Measurements from ENCODE around the gene LITAF.
"Not testable (repeated sequence)": the region's sequence is repeated elsewhere in the genome, so short reads cannot be mapped to it uniquely, and the experiment has no call there.

The LITAF gene

DNA sequence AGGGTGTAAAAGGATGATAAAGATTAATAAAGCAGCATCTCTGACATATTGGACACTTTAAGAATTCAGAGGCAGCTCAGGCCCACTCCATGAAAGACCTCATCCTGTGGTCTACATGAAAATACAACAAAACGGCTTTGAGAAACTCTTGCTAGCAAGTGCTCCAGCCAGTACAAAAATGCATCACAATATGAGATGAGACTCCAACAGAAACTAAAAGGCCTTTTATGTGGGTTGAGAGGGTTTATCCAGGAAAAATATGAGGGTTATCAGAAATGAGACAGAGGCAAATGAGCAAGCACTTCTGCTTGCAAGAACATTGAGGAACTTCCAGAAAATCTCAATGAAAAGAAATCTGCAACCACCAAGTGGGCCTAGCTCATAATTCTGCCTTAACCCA, 65.7 kb downstream of the LITAF start:
- no peak for DNase-seq (ENCODE audit: low read depth in 2 of 2)

DNA sequence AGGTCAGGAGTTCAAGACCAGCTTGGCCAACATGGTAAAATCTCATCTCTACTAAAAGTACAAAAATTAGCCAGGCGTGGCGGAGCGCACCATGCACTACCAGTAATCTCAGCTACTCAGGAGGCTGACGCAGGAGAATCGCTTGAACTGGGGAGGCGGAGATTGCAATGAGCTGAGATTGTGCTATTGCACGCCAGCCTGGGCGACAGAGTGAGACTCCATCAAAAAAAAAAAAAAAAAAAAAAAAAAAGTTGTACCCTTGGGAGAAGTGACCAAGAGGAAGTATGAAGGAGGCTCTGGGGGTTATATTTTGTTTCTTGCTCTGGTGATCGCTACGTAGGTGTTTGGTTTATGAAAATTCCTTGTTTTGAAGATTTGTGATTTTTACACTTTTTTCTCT, 66.3 kb downstream of the LITAF start:
- no peak for DNase-seq (ENCODE audit: low read depth in 2 of 2)

DNA sequence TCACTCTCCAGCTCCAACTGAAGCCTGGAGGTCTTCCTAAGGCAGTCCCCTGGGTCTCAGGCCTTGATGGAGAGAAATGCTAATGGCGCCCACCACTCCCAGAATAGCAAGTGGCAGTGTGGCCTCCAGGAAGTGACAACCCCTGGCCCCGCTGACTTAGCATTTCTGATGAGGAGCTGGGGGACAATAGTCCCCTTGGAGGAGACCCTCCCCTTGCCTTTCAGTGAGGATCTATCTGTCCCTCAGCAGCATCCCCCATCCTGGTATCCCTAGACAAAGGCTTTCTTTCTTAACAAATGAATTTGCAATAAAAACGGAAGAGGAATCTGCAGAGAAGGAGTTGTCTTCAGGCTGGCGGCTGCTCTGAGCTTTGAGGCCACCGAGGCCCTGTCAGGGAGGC, 68.8 kb downstream of the LITAF start:
- no peak for DNase-seq (ENCODE audit: low read depth in 2 of 2)

DNA sequence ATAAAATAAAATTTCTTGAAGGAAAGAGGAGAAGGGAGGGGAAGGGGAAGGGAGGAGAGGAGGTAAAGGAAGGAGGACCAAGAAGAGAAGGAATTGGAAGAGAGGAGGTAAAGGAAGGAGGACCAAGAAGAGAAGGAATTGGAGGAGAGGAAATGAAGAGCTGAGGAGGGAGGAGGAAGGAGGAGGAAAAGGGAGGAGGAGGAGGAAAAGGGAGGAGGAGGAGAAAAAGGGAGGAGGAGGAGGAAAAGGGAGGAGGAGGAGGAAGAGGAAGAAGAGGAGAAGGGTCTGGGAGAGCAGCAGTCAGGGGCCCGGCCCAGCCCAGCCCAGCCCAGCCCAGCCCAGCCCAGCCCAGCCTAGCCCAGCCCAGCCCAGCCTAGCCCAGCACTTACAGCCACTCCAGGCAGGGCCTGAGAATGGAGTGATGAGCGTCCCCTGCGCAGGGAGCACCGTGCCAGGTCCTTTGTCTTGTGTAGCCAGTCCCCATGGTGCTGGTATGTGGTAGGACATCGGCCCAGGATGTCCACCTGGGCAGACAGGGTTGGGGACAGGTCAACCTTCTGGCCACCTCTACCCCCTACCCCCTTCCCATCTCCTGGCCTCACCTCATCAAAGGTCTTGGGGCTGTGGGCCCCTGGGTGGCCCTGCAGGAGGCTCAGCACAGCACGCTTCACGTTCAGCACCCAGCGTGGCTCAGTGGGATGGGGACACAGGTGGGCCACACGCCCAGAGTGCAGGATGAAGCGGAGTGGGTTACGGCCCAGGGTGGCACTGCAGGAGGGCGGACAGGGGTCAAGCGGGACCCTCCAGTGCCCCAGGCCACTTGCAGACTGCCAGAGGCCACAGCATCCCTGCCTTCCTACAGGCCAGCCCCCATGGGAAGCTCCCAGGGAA, 70.9 kb downstream of the LITAF start:
- DNase-seq (ENCODE audit: low read depth in 2 of 2) = no peak

DNA sequence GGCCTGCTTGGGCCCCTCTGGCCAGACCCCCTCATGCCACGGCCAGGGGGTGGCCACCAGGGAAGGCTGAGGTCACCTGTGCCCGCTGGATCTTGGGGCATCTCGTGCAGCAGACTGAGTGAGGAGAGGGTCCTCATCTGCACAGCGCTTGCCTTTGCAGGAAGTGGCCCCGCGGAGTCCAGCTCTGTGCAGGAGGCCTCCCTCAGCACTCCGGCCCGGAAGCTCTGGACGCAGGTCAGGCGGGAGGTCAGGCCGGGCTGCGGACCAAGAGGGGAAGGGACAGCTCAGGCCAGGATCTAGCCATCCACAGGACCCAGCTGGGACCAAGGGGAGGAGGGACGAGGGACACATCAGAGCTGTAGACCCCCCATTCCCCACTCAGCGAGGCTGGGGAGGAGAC, 72.4 kb downstream of the LITAF start:
- DNase-seq (ENCODE audit: low read depth in 2 of 2) = no peak

DNA sequence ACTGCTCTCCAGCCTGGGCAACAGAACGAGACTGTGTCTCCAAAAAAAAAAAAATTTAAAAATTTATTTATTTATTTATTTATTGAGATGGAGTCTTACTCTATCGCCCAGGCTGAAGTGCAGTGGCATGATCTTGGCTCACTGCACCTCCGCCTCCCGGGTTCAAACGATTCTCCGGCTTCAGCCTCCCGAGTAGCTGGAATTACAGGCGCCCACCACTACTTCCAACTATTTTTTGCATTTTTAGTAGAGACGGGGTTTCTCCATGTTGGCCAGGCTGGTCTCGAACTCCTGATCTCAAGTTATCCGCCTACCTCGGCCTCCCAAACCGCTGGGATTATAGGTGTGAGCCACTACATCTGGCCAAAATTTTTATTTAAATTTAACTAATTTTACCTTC, 73.4 kb downstream of the LITAF start:
- not testable (repeated sequence) for DNase-seq (ENCODE audit: low read depth in 2 of 2)

DNA sequence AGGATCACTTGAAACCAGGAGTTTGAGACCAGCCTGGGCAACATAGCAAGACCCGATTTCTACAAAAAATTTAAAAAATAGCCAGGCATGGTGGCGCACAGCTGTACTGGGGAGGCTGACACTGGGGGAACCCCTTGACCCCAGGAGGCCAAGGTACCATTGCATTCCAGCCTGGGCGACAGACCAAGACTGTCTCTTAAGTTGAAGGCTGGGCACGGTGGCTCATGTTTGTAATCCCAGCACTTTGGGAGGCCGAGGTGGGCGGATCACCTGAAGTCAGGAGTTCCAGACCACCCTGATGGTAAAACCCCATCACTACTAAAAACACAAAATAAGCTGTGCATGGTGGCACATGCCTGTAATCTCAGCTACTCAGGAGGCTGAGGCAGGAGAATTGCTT, 74.9 kb downstream of the LITAF start:
- DNase-seq (ENCODE audit: low read depth in 2 of 2) = no peak

DNA sequence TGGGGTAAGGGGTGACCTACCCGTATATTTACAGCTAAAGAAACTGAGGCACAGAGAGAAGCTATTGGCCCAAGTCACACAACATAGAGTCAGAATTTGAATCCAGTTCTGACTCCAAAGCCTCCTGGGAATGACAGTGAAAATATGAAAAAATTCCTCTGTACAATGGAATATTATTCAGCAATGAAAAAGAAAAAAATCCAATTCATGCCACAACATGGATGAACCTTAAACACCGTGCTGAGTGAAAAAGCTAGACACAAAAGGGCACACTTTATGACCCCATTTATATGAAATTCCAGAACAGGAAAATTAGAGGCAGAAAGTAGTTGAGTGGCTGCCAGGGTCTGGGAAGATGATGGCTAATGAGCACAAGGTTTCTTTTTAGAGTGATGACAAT, 75.4 kb downstream of the LITAF start:
- DNase-seq (ENCODE audit: low read depth in 2 of 2) = no peak

DNA sequence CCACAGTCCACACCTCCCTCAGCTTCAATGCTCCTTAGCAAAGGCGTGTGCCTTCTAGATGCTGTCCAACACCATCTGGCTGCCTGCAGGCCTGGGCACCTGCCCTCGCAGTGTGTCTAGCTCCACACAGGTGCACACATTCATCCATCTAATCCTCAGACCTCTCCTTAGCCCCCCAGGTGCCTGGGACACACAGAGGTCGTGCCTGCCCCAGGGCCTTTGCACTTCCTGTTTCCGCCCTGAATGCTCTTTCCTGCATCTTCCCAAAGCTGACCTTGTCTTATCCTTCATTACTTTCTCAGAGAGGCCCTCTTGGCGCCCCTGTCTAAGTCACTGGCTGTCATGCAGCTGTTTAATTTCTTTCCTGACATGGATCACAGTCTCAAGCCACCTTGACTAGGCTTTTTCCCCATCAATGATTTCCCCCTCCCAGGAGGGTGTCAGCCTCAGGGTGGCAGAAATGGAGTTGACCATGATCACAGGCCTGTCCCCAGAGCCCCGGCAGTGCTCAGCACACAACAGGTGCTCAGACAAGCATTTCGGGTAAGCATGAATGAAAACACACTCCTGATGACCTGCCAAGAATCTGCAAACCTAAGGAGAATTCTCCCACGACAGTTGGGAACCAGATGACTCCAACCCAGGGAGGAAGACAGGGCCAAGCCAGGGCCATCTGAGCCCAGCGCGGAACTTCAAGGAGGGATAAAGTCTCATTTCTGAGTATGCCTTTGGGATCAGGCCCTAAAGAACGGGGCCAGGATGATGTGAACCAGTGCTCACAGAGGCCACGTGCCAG, 76.3 kb downstream of the LITAF start:
- DNase-seq (ENCODE audit: low read depth in 2 of 2) = no peak

DNA sequence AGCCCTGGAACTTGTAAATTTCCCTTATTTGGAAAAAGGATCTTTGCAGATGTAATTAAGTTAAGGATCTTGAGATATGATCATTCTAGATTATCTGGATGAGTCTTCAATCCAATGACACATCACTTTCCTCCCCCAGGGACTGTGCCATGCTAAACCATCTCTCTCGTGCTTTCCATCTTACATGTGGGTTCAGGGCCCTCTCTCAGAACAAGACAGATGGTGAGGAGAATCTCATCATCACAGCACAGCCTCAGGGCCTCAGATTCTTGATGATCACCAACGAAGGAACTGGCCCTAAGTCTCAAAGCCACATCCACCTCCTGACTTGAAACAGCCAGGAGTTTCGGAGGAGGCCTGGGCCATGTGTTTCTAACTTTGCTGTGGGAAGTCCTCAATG, 78.7 kb downstream of the LITAF start:
- no peak for DNase-seq (ENCODE audit: low read depth in 2 of 2)

DNA sequence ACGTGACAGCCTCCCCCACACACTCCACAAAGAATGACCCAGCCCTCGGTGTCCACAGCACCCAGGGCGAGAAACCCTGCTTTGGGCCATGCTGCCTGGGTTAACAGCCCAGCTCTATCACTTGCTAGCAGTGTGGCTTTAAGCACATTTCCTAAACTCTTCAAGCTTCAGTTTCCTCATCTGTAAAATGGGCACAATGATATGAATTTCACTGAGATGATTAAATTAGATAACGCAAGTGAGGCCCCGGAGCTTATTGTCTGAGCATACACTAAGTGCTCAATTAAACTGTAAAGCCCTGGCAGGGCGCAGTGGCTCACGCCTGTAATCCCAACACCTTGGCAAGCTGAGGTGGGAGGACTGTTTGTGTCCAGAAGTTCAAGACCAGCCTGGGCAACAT, 79.4 kb downstream of the LITAF start:
- DNase-seq (ENCODE audit: low read depth in 2 of 2) = no peak

DNA sequence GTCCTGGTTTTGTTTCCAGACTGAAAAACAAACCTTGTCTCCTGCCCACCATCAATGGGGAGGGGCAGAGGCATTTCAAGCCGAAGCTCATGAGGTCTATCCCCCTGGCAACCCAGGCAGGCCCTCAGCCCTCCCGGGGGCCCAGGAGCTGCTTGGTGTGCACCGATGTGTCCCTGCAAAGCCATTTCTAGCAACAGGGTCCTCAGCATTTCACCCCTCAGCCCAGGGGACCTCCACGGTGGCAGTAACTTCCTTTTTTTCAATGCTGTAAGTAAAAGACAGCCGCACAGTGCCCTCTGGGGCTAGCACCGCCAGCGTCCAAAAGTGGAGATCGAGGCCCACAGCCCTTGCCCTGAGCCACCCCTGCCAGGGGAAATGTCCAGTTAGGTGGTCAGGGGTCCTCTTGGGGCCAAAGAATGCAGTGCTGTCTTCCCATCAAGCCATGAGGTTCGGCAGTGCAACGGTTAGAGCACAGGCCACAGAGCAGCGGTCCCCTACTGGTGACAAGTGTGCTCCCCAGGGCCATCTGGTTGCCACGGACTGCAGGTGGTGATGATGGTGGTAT, 79.9 kb downstream of the LITAF start:
- DNase-seq (ENCODE audit: low read depth in 2 of 2) = no peak

DNA sequence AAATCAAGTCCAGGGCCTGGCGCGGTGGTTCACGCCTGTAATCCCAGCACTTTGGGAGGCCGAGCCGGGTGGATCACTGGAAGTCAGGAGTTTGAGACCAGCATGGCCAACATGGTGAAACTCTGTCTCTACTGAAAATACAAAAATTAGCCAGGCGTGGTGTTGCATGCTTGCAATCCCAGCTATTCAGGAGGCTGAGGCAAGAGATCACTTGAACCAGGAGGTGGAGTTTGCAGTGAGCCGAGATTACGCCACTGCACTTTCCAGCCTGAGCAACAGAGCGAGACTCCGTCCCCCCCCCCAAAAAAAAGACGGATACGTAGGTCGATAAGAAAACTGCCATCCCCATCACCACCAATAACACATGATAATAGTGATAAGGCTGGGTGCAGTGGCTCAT, 82.5 kb downstream of the LITAF start:
- DNase-seq (ENCODE audit: low read depth in 2 of 2) = not testable (repeated sequence)

DNA sequence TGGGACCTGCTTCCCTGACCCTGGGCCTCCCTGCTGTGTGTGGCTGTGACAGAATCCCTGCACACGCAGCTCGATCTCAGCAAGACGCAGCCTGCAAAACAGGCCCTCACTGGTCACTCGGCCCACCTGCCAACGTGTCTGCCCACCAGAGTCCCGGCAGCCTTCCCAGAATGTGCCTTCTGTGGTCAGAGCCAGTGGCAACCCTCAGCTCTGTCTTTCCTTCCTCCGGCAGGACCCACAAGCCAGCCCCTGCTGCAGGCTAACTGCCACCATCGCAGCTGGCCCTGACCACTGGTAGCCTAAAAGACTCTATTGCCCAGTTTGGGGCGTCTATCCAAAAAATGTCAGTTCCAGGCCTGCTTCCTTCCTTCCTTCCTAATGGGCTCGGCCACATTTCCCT, 83.2 kb downstream of the LITAF start:
- DNase-seq (ENCODE audit: low read depth in 2 of 2) = no peak

DNA sequence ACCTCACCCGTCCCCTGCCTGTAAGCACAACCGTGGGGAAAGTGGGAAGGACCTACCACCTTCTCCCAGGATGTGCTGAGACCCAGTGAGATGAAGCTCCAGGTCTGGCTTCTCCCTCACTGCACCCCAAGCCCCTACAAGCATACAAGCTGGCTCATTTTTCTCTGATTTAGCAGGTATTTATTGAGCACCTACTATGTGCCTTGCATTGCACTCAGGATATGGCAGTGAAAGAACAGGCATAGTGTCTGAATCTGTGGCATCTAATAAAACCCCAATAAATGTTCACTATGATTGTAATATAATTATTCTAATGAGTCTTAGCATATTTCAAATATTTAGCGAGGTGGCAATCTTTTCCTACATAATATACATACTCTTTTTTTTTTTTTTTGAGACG, 84.5 kb downstream of the LITAF start:
- no peak for DNase-seq (ENCODE audit: low read depth in 2 of 2)

DNA sequence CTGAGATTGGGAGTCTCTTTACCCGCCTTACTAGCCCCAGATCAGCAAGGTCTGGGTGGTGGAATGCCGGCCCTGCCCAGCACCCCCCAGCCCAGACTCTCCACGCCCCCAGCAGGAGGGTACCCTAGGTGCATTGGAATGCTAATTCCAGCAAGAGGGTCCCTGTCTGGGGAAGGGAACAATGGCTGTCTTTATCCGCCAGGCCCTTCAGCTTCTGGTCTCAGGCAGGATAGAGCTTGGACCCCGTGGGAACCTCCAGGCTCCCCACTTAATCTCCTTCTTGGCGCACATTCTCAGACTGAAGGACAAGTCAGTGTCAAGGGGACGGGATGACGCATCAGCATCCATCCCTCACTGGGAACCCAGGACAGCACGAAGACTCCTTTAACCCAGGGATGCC, 85.1 kb downstream of the LITAF start:
- no peak for DNase-seq (ENCODE audit: low read depth in 2 of 2)

DNA sequence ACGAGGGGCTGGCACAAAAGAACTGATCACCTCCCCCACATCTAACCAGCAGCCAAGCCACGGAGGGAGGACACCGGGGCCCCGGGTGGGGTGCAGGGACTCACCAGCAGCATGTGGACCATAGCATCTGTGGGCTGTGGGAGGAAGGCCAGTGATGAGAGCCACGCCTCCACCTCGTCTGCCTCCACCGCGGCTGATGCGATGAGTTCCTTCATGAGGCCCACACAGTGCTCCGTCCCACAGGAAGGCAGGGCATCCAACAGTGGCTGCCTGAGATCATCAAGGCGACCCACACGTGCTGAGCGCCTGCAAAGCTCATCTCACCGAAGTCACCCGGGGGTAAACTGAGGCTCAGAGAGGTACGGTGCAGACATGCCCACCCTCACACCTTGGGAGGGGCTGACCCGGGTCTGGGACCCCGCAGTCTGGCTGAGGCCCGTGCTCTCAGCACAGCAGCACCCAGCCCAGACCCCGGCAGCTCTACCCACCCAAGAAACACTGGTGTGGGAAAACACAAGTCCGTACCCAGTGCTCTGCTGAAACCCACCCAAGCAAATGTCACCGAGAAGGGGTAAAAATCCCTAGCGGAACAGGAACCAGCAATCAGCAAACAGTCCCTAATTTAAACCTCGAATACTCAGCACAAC, 85.9 kb downstream of the LITAF start:
- DNase-seq (ENCODE audit: low read depth in 2 of 2) = no peak

DNA sequence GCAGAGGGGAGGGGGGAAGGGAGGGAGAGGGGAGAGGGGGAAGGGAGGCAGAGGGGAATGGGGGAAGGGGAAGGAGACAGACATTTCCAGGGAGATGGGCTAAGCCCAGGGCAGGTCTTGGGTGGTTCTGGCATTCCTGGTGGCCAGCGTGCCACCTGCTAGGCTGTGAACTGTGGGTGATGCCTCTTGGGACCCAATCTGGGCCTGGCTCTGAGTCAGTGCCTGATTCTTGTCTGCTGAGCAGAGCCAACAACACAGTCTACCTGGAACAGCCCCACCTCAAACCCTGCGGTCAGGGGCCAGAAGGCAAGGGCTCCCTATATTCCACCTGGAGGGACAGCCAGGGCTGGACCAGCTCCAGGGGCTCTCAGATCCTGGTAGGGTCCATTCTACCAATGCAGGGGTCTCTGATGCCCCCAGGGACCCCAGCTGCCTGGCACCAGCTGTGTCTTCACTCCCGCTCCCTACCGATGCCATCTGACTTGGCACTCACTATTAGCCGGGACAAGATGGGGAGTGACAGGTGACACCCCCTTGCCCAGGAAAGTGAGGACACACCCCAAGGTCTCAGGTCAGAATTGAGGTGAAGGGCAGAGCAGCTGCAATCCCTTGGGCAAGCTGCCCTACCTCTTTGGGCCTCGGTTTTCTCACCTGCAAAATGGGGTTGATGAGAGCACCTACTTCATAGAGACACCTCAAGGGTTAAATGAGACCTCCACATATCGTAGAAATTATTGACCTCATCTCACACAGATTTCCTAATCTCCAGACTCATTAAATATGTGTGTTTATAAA, 87.2 kb downstream of the LITAF start:
- DNase-seq (ENCODE audit: low read depth in 2 of 2) = no peak

DNA sequence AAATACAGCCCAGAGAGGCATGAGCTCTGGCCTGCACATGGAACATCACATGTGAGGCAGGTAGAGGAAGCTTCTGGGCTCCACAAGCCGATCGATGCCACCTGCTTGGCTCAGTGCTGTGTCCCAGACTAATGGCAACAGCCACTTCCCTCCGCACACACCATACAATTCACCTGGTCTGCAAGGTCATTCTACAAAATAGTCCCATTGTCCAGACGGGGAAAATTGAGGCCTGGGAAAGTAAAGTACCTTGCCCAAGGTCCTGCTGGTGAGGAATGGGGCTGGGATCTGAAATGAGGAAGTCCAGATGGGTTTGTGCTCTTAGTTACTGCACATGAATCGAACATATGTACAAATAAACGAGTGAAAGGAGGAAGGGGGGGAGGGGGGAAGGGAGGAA, 88.0 kb downstream of the LITAF start:
- no peak for DNase-seq (ENCODE audit: low read depth in 2 of 2)

DNA sequence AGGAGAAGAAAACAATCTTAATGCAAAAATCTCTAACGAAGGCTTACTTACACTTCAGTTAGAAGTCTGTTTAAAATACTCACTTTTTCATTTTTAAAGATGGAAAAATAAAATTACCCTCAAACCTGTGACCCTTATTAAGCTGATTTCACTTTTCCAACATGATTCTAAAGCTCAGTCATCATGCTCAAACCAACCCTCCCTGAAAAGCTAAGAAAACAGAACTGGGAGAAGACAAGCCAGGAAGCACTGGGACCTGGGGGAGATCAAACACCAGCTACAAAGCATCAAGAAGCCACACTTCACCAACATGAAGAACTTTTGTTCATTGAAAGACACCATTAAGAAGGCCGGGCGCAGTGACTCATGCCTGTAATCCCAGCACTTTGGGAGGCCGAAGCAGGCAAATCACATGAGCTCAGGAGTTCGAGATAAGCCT, 88.8 kb downstream of the LITAF start:
- no peak for DNase-seq (ENCODE audit: low read depth in 2 of 2)

Measured in stimulated activated CD8-positive, alpha-beta memory T cell treated with anti-CD3 and anti-CD28 coated beads, Interleukin-7, amount 100 ng/mL, for 4 hours (primary cell).